Effector memory CD8-positive, alpha-beta T cell (primary cell): ENCODE measurements around the gene FAM111A.
A peak's percentile ranks its signal among the peaks of the same experiment; 100 is the strongest.

Experiments
- ATAC-seq: fragments of 150-1000 bp; cut with Tn5 transposase; replicated peaks from 2 replicates; pipeline ENCODE4 v1.10.0; 2021; ENCODE audit warnings: mild to moderate bottlenecking, moderate library complexity
- DNase-seq, 3 experiments: peaks; one replicate each; pipeline ENCODE4 v3.0.0; 2021
- H3K27ac Mint-ChIP-seq, 2 donors: one replicate each; pipeline ENCODE4 v1.8.0; 2022; ENCODE audit warnings: mild to moderate bottlenecking in 2 of 2, mixed read lengths in 2 of 2, moderate library complexity in 2 of 2
- H3K27me3 Mint-ChIP-seq, 2 donors: one replicate each; pipeline ENCODE4 v1.8.0; 2022; ENCODE audit warnings: mixed read lengths in 2 of 2
- H3K36me3 Mint-ChIP-seq: one replicate; pipeline ENCODE4 v1.8.0; 2022; ENCODE audit warnings: mild to moderate bottlenecking, moderate library complexity, mixed read lengths; ENCODE audit not compliant: insufficient read depth
- H3K4me1 Mint-ChIP-seq, 2 donors: one replicate each; pipeline ENCODE4 v1.8.0; 2022; ENCODE audit warnings: low read depth in 2 of 2, mixed read lengths in 2 of 2
- H3K4me3 Mint-ChIP-seq, 2 donors: one replicate each; pipeline ENCODE4 v1.8.0; 2022; ENCODE audit warnings: mild to moderate bottlenecking in 2 of 2, mixed read lengths in 2 of 2, moderate library complexity in 2 of 2
- H3K9me3 Mint-ChIP-seq, 2 donors: one replicate each; pipeline ENCODE4 v1.8.0; 2022; ENCODE audit warnings: mixed read lengths in 2 of 2

FAM111A gene

DNA sequence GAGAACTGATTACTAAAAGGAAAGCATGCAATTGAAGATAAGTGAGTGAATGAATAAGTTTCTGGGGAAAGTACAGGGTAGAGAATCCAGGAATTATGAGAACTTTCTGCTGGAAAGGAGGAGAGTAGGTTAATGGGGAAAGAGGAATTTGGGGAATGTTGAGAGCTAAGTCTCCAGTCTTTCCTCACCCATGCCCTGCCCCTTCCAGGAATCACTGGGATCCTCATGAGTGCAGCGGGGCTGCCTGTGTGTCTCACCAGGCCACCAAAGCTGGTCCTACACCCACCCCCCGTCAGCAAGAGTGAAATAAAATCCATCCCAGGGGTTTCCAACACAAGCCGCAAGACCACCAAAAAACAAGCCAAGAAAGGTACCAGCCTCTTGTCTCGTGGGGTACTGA, 46.3 kb downstream of the FAM111A start:
- no peaks in the 10 kb centered on the region for H3K36me3 Mint-ChIP-seq
- ATAC-seq (no peak), DNase-seq (no peak)
- H3K4me3 Mint-ChIP-seq, result no peak overlapping the region
- no peaks in the 10 kb centered on the region for H3K4me1 Mint-ChIP-seq
- peaks cover 0 to 23% of the 10 kb centered on the region in 2 donors for H3K27me3 Mint-ChIP-seq
- no peak overlapping the region for H3K27ac Mint-ChIP-seq
- no peaks in the 10 kb centered on the region for H3K9me3 Mint-ChIP-seq

GRCh38 chr11:59189986-59190385, 47.3 kb downstream of the FAM111A start:
- DNase-seq (no peak), ATAC-seq (no peak)
- H3K27me3 Mint-ChIP-seq, result peaks cover 0 to 15% of the 10 kb centered on the region in 2 donors
- H3K27ac Mint-ChIP-seq, result no peak overlapping the region
- no peaks in the 10 kb centered on the region for H3K4me1 Mint-ChIP-seq
- H3K9me3 Mint-ChIP-seq, result no peaks in the 10 kb centered on the region
- H3K4me3 Mint-ChIP-seq, result no peak overlapping the region
- no peaks in the 10 kb centered on the region for H3K36me3 Mint-ChIP-seq

GRCh38 chr11:59191095-59191494, 48.4 kb downstream of the FAM111A start:
- Mint-ChIP-seq H3K4me3 (no peak overlapping the region), H3K4me1 (no peaks in the 10 kb centered on the region), H3K9me3 (no peaks in the 10 kb centered on the region), H3K27me3 (peaks cover 0 to 13% of the 10 kb centered on the region in 2 donors), H3K36me3 (no peaks in the 10 kb centered on the region), H3K27ac (no peak overlapping the region)
- DNase-seq, result no peak
- no peak for ATAC-seq

GRCh38 chr11:59191890-59192289, 49.2 kb downstream of the FAM111A start:
- ATAC-seq (no peak), DNase-seq (no peak)
- no peaks in the 10 kb centered on the region for H3K9me3 Mint-ChIP-seq
- no peaks in the 10 kb centered on the region for H3K4me1 Mint-ChIP-seq
- H3K27me3 Mint-ChIP-seq, result peaks cover 0 to 5% of the 10 kb centered on the region in 2 donors
- no peaks in the 10 kb centered on the region for H3K36me3 Mint-ChIP-seq
- no peak overlapping the region for H3K27ac Mint-ChIP-seq
- no peak overlapping the region for H3K4me3 Mint-ChIP-seq

- Mint-ChIP-seq H3K9me3 (no peaks in the 10 kb centered on the region), H3K4me1 (no peaks in the 10 kb centered on the region), H3K36me3 (no peaks in the 10 kb centered on the region), H3K27ac (no peak overlapping the region), H3K27me3 (no peaks in the 10 kb centered on the region), H3K4me3 (no peak overlapping the region)
- DNase-seq (no peak), ATAC-seq (no peak)
These were observed 49.9 kb downstream of the FAM111A start for GRCh38 chr11:59192446-59193020.

- H3K9me3 Mint-ChIP-seq, result no peaks in the 10 kb centered on the region
- no peaks in the 10 kb centered on the region for H3K4me1 Mint-ChIP-seq
- no peak for ATAC-seq
- no peaks in the 10 kb centered on the region for H3K36me3 Mint-ChIP-seq
- no peak for DNase-seq
- no peak overlapping the region for H3K4me3 Mint-ChIP-seq
- H3K27me3 Mint-ChIP-seq, result no peaks in the 10 kb centered on the region
- H3K27ac Mint-ChIP-seq, result no peak overlapping the region
These were observed 51.0 kb downstream of the FAM111A start for GRCh38 chr11:59193587-59194130.

DNA sequence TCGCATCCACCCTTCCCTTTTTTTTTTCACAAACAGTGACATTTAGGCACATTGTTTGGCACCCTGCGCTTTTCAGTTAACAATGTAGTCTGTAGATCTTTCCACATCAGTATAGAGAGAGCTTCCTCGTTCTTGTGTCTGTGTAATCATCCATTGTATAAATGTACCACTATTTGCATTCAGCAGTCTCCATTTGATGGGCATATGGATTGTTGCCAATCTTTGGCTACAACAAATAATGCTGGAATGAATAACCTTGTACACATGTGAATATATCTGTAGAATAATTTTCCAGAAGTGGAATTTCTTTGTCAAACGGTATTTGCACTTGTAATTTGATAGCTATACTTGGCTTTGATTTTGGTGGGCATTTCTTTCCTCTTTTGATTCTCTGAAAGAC, 52.9 kb downstream of the FAM111A start:
- H3K9me3 Mint-ChIP-seq, result no peaks in the 10 kb centered on the region
- ATAC-seq (no peak), DNase-seq (no peak)
- H3K27ac Mint-ChIP-seq, result peak overlapping the region in 1 of 2 donors; percentile 1
- H3K36me3 Mint-ChIP-seq, result no peaks in the 10 kb centered on the region
- no peaks in the 10 kb centered on the region for H3K4me1 Mint-ChIP-seq
- H3K4me3 Mint-ChIP-seq, result no peak overlapping the region
- H3K27me3 Mint-ChIP-seq, result no peaks in the 10 kb centered on the region

GRCh38 chr11:59196777-59197176, 54.1 kb downstream of the FAM111A start:
- H3K27ac Mint-ChIP-seq, result no peak overlapping the region
- no peaks in the 10 kb centered on the region for H3K9me3 Mint-ChIP-seq
- DNase-seq, result no peak
- no peak overlapping the region for H3K4me3 Mint-ChIP-seq
- ATAC-seq, result no peak
- H3K4me1 Mint-ChIP-seq, result no peaks in the 10 kb centered on the region
- H3K36me3 Mint-ChIP-seq, result no peaks in the 10 kb centered on the region
- no peaks in the 10 kb centered on the region for H3K27me3 Mint-ChIP-seq

- DNase-seq (no peak), ATAC-seq (no peak)
- Mint-ChIP-seq H3K4me3 (no peak overlapping the region), H3K27me3 (no peaks in the 10 kb centered on the region), H3K27ac (no peak overlapping the region), H3K9me3 (no peaks in the 10 kb centered on the region), H3K36me3 (no peaks in the 10 kb centered on the region), H3K4me1 (no peaks in the 10 kb centered on the region)
These were observed 55.3 kb downstream of the FAM111A start for GRCh38 chr11:59197991-59198390.

- no peak overlapping the region for H3K27ac Mint-ChIP-seq
- ATAC-seq, result no peak
- no peak for DNase-seq
- no peaks in the 10 kb centered on the region for H3K9me3 Mint-ChIP-seq
- no peaks in the 10 kb centered on the region for H3K36me3 Mint-ChIP-seq
- no peaks in the 10 kb centered on the region for H3K27me3 Mint-ChIP-seq
- no peaks in the 10 kb centered on the region for H3K4me1 Mint-ChIP-seq
- H3K4me3 Mint-ChIP-seq, result no peak overlapping the region
These were observed 56.1 kb downstream of the FAM111A start for GRCh38 chr11:59198726-59199125.

GRCh38 chr11:59199546-59200422, 57.1 kb downstream of the FAM111A start:
- H3K36me3 Mint-ChIP-seq, result no peaks in the 10 kb centered on the region
- peak; percentile 21 for ATAC-seq
- H3K4me1 Mint-ChIP-seq, result no peaks in the 10 kb centered on the region
- no peaks in the 10 kb centered on the region for H3K9me3 Mint-ChIP-seq
- no peak for DNase-seq
- H3K4me3 Mint-ChIP-seq, result no peak overlapping the region
- no peak overlapping the region for H3K27ac Mint-ChIP-seq
- no peaks in the 10 kb centered on the region for H3K27me3 Mint-ChIP-seq

GRCh38 chr11:59200423-59200746, 57.7 kb downstream of the FAM111A start:
- no peak for ATAC-seq
- DNase-seq, result no peak
- no peaks in the 10 kb centered on the region for H3K4me1 Mint-ChIP-seq
- no peak overlapping the region for H3K4me3 Mint-ChIP-seq
- H3K27me3 Mint-ChIP-seq, result no peaks in the 10 kb centered on the region
- H3K27ac Mint-ChIP-seq, result no peak overlapping the region
- H3K36me3 Mint-ChIP-seq, result no peaks in the 10 kb centered on the region
- no peaks in the 10 kb centered on the region for H3K9me3 Mint-ChIP-seq

DNA sequence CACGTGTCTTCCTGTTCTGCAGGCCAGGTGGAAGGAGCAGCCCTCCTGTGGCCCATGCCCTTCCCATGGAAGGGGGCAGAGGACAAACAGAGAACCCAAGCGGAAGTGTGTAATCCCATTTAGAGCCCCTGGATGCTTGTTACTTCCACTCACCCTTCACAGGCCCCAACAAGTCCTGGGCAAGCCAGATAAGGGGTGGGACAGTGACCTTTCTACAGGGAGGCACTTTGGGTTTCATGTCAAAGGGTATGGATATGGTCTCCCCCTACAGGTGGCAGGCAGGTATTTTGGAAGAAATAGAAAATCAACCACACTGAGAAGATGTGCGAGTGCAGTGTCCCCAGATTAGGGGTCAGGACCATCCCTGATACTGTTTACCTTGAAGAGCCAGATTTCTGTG, 58.7 kb downstream of the FAM111A start:
- DNase-seq (no peak), ATAC-seq (no peak)
- no peak overlapping the region for H3K27ac Mint-ChIP-seq
- H3K4me3 Mint-ChIP-seq, result no peak overlapping the region
- H3K9me3 Mint-ChIP-seq, result no peaks in the 10 kb centered on the region
- no peaks in the 10 kb centered on the region for H3K4me1 Mint-ChIP-seq
- no peaks in the 10 kb centered on the region for H3K27me3 Mint-ChIP-seq
- no peaks in the 10 kb centered on the region for H3K36me3 Mint-ChIP-seq
